ENCODE data around the gene SQSTM1.

The SQSTM1 gene

DNA sequence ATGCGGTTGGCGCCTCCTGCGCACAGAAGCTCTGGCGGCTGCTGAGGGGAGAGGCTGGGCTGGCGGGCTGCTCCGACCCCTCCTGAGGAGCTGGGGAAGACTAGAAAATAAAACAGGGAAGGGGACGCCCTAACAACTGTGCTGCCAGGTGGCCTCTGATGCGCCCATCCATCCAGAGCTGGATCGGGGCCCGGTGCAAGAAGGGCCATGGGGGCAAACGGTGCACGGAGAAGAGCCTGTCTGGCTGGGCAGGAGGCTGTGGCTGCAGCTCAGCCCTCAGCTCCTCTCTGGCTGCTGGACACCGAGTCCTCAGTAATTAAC lies 58.9 kb downstream of the SQSTM1 start:
- H3K36me3 Mint-ChIP-seq (ENCODE audit: low read depth): peaks cover 59% of the 10 kb centered on the region
- peaks cover 18% of the 10 kb centered on the region for H3K9me3 Mint-ChIP-seq
- TF ChIP-seq, protein P1, sequence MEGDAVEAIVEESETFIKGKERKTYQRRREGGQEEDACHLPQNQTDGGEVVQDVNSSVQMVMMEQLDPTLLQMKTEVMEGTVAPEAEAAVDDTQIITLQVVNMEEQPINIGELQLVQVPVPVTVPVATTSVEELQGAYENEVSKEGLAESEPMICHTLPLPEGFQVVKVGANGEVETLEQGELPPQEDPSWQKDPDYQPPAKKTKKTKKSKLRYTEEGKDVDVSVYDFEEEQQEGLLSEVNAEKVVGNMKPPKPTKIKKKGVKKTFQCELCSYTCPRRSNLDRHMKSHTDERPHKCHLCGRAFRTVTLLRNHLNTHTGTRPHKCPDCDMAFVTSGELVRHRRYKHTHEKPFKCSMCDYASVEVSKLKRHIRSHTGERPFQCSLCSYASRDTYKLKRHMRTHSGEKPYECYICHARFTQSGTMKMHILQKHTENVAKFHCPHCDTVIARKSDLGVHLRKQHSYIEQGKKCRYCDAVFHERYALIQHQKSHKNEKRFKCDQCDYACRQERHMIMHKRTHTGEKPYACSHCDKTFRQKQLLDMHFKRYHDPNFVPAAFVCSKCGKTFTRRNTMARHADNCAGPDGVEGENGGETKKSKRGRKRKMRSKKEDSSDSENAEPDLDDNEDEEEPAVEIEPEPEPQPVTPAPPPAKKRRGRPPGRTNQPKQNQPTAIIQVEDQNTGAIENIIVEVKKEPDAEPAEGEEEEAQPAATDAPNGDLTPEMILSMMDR (IDR thresholded peaks at IDR 0.05; ENCODE audit: unreplicated experiment in 3 of 3): no peak
- no peak overlapping the region for H3K27ac Mint-ChIP-seq
- H3K4me1 Mint-ChIP-seq: no peaks in the 10 kb centered on the region
- H3K27me3 Mint-ChIP-seq (ENCODE audit: low read depth): no peaks in the 10 kb centered on the region
- H3K4me3 Mint-ChIP-seq: no peak overlapping the region

DNA sequence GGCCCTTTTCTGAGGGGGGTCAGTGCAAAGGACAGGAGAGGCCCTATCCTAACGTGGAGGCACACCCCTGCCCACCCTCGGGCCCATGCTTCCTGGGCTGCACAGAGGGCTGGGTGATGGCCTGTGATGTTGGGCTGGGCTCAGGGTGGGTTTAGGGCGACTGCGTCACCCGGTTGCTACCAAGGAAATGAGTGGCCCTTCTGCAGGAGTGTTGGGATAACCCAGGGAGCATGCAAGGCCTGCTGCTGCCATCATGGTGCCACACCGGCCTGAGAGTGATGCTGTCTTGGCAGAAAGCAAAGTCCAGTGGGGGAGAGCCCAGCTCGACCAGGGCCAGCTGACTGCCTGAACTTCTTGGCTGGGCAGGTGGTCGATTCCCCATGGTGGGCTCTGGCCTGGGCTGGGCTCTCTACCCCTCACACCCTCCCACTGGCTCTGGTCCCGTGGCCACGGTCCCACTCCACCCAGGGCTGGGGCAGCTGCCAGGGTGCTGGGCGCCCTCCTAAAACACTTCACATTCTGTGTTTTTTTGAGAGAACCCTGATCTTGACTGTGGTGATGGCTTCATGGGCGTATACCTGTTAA lies 59.5 kb downstream of the SQSTM1 start:
- TF ChIP-seq, protein P1 (IDR thresholded peaks at IDR 0.05; ENCODE audit: unreplicated experiment in 3 of 3): no peak
- H3K4me1 Mint-ChIP-seq: no peaks in the 10 kb centered on the region
- H3K36me3 Mint-ChIP-seq (ENCODE audit: low read depth): peaks cover 61% of the 10 kb centered on the region
- no peak overlapping the region for H3K27ac Mint-ChIP-seq
- peaks cover 22% of the 10 kb centered on the region for H3K9me3 Mint-ChIP-seq
- H3K27me3 Mint-ChIP-seq (ENCODE audit: low read depth): no peaks in the 10 kb centered on the region
- H3K4me3 Mint-ChIP-seq: no peak overlapping the region

DNA sequence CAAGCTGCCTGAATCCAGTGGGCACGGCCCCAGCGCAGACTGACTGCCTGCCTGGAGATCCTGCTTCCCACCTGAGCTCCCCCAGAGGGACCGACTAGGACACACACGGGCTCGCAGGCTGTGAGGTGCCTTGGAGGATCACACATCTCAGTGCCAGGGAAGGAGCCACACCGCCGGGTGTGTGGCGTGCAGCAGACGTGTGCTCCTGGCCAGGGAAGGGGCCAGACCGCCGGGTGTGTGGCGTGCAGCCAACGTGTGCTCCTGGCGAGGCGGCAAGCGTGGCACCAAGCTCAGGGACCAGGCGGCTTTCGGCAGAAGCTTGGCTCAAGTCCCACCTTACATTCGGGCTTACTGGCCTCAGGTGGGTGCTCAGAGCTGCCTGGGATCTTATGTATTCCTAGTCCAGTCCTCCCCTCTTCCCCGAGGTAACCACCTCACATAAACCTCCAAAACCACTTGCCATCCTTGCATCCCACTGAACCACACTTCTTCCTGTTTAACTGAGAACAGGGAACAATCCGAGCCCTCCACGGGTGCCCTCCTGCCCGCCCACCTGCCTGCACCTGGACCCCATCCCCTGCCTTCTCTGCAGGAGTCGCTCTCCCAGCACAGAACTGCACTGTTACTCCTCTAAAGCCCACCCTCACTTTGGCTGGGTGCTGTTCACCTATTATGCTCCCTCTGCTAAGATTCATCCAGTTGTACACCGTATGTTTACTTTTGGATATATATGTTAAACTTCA lies 60.3 kb downstream of the SQSTM1 start:
- H3K27ac Mint-ChIP-seq: no peak overlapping the region
- no peaks in the 10 kb centered on the region for H3K27me3 Mint-ChIP-seq (ENCODE audit: low read depth)
- no peaks in the 10 kb centered on the region for H3K4me1 Mint-ChIP-seq
- H3K36me3 Mint-ChIP-seq (ENCODE audit: low read depth): peaks cover 64% of the 10 kb centered on the region
- TF ChIP-seq, protein P1 (IDR thresholded peaks at IDR 0.05; ENCODE audit: unreplicated experiment in 3 of 3): no peak
- H3K4me3 Mint-ChIP-seq: no peak overlapping the region
- peaks cover 28% of the 10 kb centered on the region for H3K9me3 Mint-ChIP-seq

DNA sequence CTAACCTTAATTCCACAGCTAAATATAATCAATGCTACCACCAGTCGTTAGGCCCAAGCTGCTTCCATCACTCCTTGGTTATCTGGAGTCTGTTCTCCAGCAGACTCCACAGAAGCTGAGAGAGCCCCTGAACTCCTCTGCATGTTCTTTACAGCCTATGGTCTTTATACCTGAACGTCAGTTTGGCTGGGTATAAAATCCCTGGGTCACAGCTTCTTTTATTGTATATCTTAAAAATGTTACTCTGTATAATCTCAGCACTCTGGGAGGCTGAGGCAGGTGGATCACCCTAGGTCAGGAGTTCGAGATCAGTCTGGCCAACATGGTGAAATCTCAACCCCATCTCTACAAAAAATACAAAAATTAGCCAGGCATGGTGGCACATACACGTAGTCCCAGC lies 61.6 kb downstream of the SQSTM1 start:
- TF ChIP-seq, protein P1 (IDR thresholded peaks at IDR 0.05; ENCODE audit: unreplicated experiment in 3 of 3): no peak
- Mint-ChIP-seq H3K4me3 (no peak overlapping the region), H3K9me3 (peaks cover 35% of the 10 kb centered on the region), H3K36me3 (ENCODE audit: low read depth) (peaks cover 70% of the 10 kb centered on the region), H3K4me1 (no peaks in the 10 kb centered on the region), H3K27me3 (ENCODE audit: low read depth) (no peaks in the 10 kb centered on the region), H3K27ac (no peak overlapping the region)

DNA sequence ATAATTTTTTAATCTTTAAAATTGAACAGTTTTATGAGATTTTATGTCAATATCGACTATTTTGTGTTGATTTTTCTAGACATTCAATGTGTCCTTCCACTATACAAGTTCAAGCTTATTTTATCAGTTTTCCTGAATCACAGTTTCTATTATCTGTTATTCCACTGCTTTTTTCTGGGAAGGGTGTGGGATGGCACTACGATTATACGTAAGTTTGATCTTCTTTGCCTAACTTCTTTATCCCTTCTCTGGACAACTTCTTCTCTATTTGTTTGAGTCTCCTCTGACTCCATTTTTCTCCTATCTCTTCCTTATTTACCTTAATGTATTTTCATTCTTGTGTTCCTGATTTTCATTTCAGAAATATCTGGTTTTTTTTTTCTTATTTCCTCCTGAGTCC lies 62.5 kb downstream of the SQSTM1 start:
- Mint-ChIP-seq H3K4me1 (no peaks in the 10 kb centered on the region), H3K27me3 (ENCODE audit: low read depth) (no peaks in the 10 kb centered on the region), H3K9me3 (peaks cover 35% of the 10 kb centered on the region), H3K36me3 (ENCODE audit: low read depth) (peaks cover 70% of the 10 kb centered on the region), H3K4me3 (no peak overlapping the region), H3K27ac (no peak overlapping the region)
- TF ChIP-seq, protein P1 (IDR thresholded peaks at IDR 0.05; ENCODE audit: unreplicated experiment in 3 of 3): no peak
